BE2C (cell line): Measurements from ENCODE around the gene ETF1.

Experiments used
- DNase-seq: peaks from one replicate; pipeline ENCODE4 v3.0.0-alpha.2; 2020
- H3K27me3 ChIP-seq: fragments of 250-450 bp; sonication (Bioruptor Pico); 2 replicates; pipeline ENCODE4 v1.5.1; 2020; ENCODE audit warnings: mild to moderate bottlenecking
- H3K36me3 ChIP-seq: fragments of 250-450 bp; sonication (Bioruptor Pico); 2 replicates; pipeline ENCODE4 v1.5.1; 2020; ENCODE audit warnings: mild to moderate bottlenecking
- H3K4me1 ChIP-seq: fragments of 250-450 bp; sonication (Bioruptor Pico); 2 replicates; pipeline ENCODE4 v1.5.1; 2020
- H3K4me3 ChIP-seq: 2 replicates; pipeline ENCODE4 v1.5.1; 2011; ENCODE audit warnings: low read depth, low read length
- H3K9me3 ChIP-seq: fragments of 250-450 bp; sonication (Bioruptor Pico); 2 replicates; pipeline ENCODE4 v1.5.1; 2020
- TF ChIP-seq, protein P1 (sequence below): IDR thresholded peaks from 2 replicates; pipeline ENCODE4 v1.5.1; 2012; ENCODE audit warnings: mild to moderate bottlenecking, low read depth, low read length

Gene ETF1

DNA sequence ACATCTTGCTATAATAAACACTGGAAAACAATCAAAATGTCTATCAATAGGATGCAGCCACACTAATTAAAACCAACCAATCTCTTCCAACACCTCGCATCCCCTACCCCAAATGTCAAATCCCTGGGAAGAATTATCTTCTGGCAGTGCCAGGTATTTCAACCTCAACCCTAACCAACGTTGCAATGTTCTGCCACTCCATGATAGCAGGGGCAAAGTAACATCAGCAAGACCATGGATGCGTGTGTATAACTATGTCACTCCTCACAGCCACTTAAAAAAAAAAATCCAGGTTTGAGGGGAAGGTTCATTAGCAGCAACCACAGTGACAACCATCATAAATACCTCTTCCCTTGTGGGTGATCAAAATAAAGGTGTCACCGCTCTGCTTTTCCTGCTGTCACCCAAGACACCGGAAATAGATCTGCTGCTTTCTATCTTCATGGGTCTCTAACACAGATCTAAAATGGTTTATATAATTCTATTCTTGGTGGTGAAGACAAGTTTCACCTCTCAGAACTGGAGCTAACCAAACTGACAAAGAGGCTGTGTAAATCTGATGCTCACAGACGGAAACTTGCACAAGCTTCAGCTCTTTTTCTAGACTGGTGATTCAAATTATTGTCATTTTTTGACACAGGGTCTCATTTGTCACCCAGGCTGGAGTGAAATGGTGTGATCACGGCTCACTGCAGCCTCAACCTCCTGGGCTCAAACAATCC, 22.2 kb upstream of the ETF1 start:
- H3K36me3 ChIP-seq, result peaks cover 100% of the 10 kb centered on the region
- no peak overlapping the region for H3K4me3 ChIP-seq
- H3K27me3 ChIP-seq, result no peaks in the 10 kb centered on the region
- no peak for DNase-seq
- no peaks in the 10 kb centered on the region for H3K9me3 ChIP-seq
- no peaks in the 10 kb centered on the region for H3K4me1 ChIP-seq
- TF ChIP-seq, protein P1, sequence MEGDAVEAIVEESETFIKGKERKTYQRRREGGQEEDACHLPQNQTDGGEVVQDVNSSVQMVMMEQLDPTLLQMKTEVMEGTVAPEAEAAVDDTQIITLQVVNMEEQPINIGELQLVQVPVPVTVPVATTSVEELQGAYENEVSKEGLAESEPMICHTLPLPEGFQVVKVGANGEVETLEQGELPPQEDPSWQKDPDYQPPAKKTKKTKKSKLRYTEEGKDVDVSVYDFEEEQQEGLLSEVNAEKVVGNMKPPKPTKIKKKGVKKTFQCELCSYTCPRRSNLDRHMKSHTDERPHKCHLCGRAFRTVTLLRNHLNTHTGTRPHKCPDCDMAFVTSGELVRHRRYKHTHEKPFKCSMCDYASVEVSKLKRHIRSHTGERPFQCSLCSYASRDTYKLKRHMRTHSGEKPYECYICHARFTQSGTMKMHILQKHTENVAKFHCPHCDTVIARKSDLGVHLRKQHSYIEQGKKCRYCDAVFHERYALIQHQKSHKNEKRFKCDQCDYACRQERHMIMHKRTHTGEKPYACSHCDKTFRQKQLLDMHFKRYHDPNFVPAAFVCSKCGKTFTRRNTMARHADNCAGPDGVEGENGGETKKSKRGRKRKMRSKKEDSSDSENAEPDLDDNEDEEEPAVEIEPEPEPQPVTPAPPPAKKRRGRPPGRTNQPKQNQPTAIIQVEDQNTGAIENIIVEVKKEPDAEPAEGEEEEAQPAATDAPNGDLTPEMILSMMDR, result no peak

DNA sequence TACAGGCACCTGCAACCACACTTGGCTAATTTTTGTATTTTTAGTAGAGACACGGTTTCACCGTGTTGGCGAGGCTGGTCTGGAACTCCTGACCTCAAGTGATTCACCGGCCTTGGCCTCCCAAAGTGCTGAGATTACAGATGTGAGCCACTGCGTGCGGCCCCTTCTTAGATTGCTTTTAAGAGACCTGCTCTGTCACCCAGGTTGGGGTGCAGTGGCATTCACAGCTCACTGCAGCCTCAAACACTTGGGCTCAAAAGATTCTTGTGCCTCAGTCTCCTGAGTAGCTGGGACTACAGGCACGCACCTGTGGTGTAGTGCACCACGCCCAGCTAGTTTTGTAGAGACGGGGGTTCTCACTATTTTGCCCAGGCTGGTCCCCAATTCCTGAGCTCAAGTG, 21.2 kb upstream of the ETF1 start:
- no peaks in the 10 kb centered on the region for H3K9me3 ChIP-seq
- H3K36me3 ChIP-seq, result peaks cover 100% of the 10 kb centered on the region
- TF ChIP-seq, protein P1, result no peak
- no peak overlapping the region for H3K4me3 ChIP-seq
- H3K27me3 ChIP-seq, result no peaks in the 10 kb centered on the region
- H3K4me1 ChIP-seq, result no peaks in the 10 kb centered on the region
- no peak for DNase-seq

DNA sequence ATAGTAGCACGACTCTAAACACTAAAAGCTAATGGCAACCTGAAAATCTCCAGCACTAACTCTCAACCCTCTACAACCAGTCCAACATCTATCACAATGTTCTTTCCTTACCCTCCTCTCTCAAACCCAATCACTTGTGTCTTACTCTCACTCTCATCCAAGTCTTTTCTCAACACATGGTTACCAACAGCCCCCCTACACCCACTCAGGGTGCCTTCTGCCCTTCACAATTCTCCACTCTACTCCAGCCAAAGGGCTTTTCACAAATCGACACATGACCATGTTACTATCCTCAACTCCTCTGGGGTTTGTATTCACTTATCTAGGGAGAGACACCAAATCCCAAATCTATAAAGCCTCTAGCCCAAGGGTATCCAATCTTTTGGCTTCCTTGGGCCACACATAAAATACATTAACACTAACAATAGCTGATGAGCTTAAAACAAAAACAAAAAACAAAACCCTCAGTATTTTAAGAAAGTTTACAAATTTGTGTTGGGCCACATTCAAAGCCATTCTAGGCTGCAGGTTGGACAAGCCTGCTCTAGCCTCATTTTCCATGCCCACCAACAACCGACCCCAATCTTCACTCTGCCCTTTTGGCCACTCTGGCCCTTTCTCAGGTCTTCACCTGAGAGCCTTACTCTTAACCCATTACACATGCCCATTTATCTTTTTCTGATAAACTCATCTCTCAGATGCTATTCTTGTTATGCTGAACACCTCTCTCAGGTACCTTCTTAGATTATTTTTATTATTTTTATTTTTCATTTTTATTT, 20.5 kb upstream of the ETF1 start:
- no peak for DNase-seq
- no peaks in the 10 kb centered on the region for H3K4me1 ChIP-seq
- H3K9me3 ChIP-seq, result no peaks in the 10 kb centered on the region
- H3K4me3 ChIP-seq, result no peak overlapping the region
- TF ChIP-seq, protein P1, result no peak
- no peaks in the 10 kb centered on the region for H3K27me3 ChIP-seq
- peaks cover 100% of the 10 kb centered on the region for H3K36me3 ChIP-seq

DNA sequence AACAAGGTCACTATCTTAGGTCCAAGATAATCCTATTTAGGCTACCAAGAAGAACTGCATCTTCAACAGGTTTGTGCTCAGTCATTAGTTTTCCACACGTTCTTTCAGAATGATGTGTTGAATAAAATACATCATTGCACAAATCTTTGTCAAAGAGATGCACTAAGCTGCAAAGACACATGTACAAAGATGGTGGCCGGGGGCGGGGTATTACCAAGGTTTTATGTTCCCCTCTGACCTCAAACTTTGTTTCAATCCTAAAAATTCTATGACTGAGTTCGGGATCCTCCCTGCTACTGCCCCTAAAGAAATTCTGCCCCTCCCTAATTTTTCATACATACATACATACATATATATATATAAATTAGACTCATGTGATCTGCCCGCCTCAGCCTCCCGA, 17.9 kb upstream of the ETF1 start:
- H3K27me3 ChIP-seq, result no peaks in the 10 kb centered on the region
- peaks cover 100% of the 10 kb centered on the region for H3K36me3 ChIP-seq
- H3K4me3 ChIP-seq, result no peak overlapping the region
- TF ChIP-seq, protein P1, result no peak
- no peak for DNase-seq
- no peaks in the 10 kb centered on the region for H3K9me3 ChIP-seq
- no peaks in the 10 kb centered on the region for H3K4me1 ChIP-seq

DNA sequence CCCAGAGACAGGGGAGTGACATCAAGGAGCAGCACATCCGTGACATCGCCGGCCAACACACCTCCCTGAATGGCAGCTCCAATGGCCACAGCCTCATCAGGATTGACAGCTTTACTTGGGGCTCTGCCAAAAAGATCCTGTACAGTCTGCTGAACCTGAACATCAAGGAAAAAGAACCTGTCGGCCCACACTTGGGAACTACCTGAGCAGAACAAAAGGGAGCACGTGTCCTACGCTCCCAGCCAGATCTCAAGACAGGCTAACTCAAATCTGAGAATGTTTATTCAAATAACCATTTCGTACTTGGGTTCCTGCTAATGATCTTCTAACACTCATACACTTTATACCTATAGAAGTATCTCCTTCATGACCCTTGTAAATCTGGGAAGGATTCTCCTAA, 16.9 kb upstream of the ETF1 start:
- H3K9me3 ChIP-seq, result no peaks in the 10 kb centered on the region
- H3K36me3 ChIP-seq, result peaks cover 100% of the 10 kb centered on the region
- no peaks in the 10 kb centered on the region for H3K4me1 ChIP-seq
- H3K4me3 ChIP-seq, result no peak overlapping the region
- TF ChIP-seq, protein P1, result no peak
- DNase-seq, result no peak
- no peaks in the 10 kb centered on the region for H3K27me3 ChIP-seq

DNA sequence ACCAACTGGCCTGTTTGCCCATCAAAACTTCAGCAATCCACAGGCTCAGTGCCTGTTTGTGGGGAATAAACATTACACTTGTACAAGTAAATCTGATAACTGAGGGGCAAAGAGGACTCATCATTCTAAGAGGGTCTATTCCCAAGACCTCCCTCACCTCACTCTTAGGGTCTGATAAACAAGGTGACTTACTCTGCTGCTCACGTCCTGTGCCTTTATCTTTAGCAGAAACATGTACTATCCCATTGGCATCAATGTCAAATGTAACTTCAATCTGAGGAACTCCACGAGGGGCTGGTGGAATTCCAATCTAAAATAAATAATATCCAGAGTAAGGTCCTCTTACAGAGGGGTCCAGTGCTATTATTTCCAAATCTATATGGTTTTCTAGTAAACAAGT, 14.6 kb upstream of the ETF1 start:
- H3K4me1 ChIP-seq, result no peaks in the 10 kb centered on the region
- TF ChIP-seq, protein P1, result no peak
- no peaks in the 10 kb centered on the region for H3K9me3 ChIP-seq
- H3K36me3 ChIP-seq, result peaks cover 94% of the 10 kb centered on the region
- H3K27me3 ChIP-seq, result no peaks in the 10 kb centered on the region
- no peak overlapping the region for H3K4me3 ChIP-seq
- DNase-seq, result no peak
